GM23338 (cell line): Measurements from ENCODE around the gene WDR70. TPM values are rescaled to one million over a fixed set of nuclear protein-coding genes. Genes with fewer than 3 reads are reported as not detected.

ENCODE experiments used
- ATAC-seq: fragments of 200-7000 bp; cut with Tn5 transposase; 3 replicates; pipeline ENCODE4 v1.9.1; 2020
- DNase-seq: peaks from one replicate; pipeline ENCODE4 v3.0.0-alpha.2; 2015; ENCODE audit warnings: low spot score
- H2AFZ ChIP-seq: fragments of 200-600 bp; sonication (generic); 2 replicates; pipeline ENCODE4 v1.8.0; 2016; ENCODE audit warnings: antibody characterized with exemption, mild to moderate bottlenecking, moderate library complexity
- H3F3A ChIP-seq: fragments of 200-600 bp; sonication (generic); replicated peaks from 2 replicates; pipeline ENCODE4 v1.8.0; 2017; ENCODE audit warnings: antibody characterized with exemption, mixed run types, low read depth
- H3K27ac ChIP-seq: fragments of 200-600 bp; sonication (generic); 2 replicates; pipeline ENCODE4 v1.6.1; 2016; ENCODE audit warnings: low read depth
- H3K27me3 ChIP-seq: fragments of 200-600 bp; sonication (generic); 2 replicates; pipeline ENCODE4 v1.8.0; 2016; ENCODE audit warnings: mild to moderate bottlenecking, mixed run types, moderate library complexity; ENCODE audit not compliant: insufficient read depth
- H3K36me3 ChIP-seq: fragments of 200-600 bp; sonication (generic); 2 replicates; pipeline ENCODE4 v1.8.0; 2016; ENCODE audit warnings: mild to moderate bottlenecking; ENCODE audit not compliant: insufficient read depth
- H3K4me1 ChIP-seq: fragments of 200-600 bp; sonication (generic); 2 replicates; pipeline ENCODE4 v1.8.0; 2016; ENCODE audit warnings: mild to moderate bottlenecking, moderate library complexity; ENCODE audit not compliant: insufficient read depth
- H3K4me2 ChIP-seq: fragments of 200-600 bp; sonication (generic); 2 replicates; pipeline ENCODE4 v1.7.1; 2017; ENCODE audit warnings: mixed run types
- H3K4me3 ChIP-seq: fragments of 200-600 bp; sonication (generic); 2 replicates; pipeline ENCODE4 v1.6.1; 2016; ENCODE audit warnings: mixed run types
- H3K79me2 ChIP-seq: fragments of 200-600 bp; sonication (generic); replicated peaks from 2 replicates; pipeline ENCODE4 v1.8.0; 2017; ENCODE audit warnings: mild to moderate bottlenecking; ENCODE audit not compliant: insufficient read depth
- H3K9me2 ChIP-seq: fragments of 200-600 bp; sonication (generic); 2 replicates; pipeline ENCODE4 v1.8.0; 2017; ENCODE audit not compliant: insufficient read depth
- H4K20me1 ChIP-seq: fragments of 200-600 bp; sonication (generic); replicated peaks from 2 replicates; pipeline ENCODE4 v1.8.0; 2017; ENCODE audit warnings: mild to moderate bottlenecking; ENCODE audit not compliant: insufficient read depth
- H3K27ac Mint-ChIP-seq: 2 replicates; pipeline ENCODE4 v1.8.0; 2020; ENCODE audit warnings: inconsistent platforms, mild to moderate bottlenecking, moderate library complexity, mixed read lengths
- H3K27me3 Mint-ChIP-seq: 3 replicates; pipeline ENCODE4 v1.8.0; 2022; ENCODE audit warnings: low read depth, mild to moderate bottlenecking, moderate library complexity, mixed read lengths, inconsistent platforms; ENCODE audit not compliant: insufficient read depth, poor library complexity
- H3K36me3 Mint-ChIP-seq: 3 replicates; pipeline ENCODE4 v1.8.0; 2021; ENCODE audit warnings: low read depth, mild to moderate bottlenecking, inconsistent platforms, moderate library complexity, mixed read lengths
- H3K4me1 Mint-ChIP-seq: 3 replicates; pipeline ENCODE4 v1.8.0; 2020; ENCODE audit warnings: mild to moderate bottlenecking, inconsistent platforms, mixed read lengths
- H3K4me3 Mint-ChIP-seq: 3 replicates; pipeline ENCODE4 v1.8.0; 2021; ENCODE audit warnings: moderate library complexity, mild to moderate bottlenecking, inconsistent platforms, mixed read lengths
- H3K9me3 Mint-ChIP-seq: 3 replicates; pipeline ENCODE4 v1.8.0; 2020; ENCODE audit warnings: moderate library complexity, mild to moderate bottlenecking, inconsistent platforms, mixed read lengths
- CREB1 ChIP-seq: fragments of 250-450 bp; sonication (Bioruptor Pico); IDR thresholded peaks from 2 replicates; pipeline ENCODE4 v1.5.0; 2020; ENCODE audit warnings: low read depth, mild to moderate bottlenecking, moderate library complexity
- EZH2 ChIP-seq: fragments of 200-600 bp; sonication (generic); IDR thresholded peaks from one replicate; pipeline ENCODE4 v1.8.0; 2017; ENCODE audit warnings: antibody characterized with exemption, mild to moderate bottlenecking, low read depth; ENCODE audit not compliant: unreplicated experiment
- EZH2phosphoT487 ChIP-seq: fragments of 200-600 bp; sonication (generic); IDR thresholded peaks from one replicate; pipeline ENCODE4 v1.8.1; 2018; ENCODE audit warnings: antibody characterized with exemption; ENCODE audit not compliant: unreplicated experiment
- JUNB ChIP-seq: IDR thresholded peaks from one replicate; pipeline ENCODE4 v1.6.1; 2016; ENCODE audit warnings: antibody characterized with exemption; ENCODE audit not compliant: unreplicated experiment
- NANOG ChIP-seq: IDR thresholded peaks from 2 replicates; pipeline ENCODE4 v1.6.1; 2016; ENCODE audit warnings: antibody characterized with exemption, borderline replicate concordance
- POLR2AphosphoS5 ChIP-seq: IDR thresholded peaks from 2 replicates; pipeline ENCODE4 v1.6.1; 2016; ENCODE audit warnings: antibody characterized with exemption, low read depth
- STAT1 ChIP-seq: IDR thresholded peaks from one replicate; pipeline ENCODE4 v1.6.1; 2016; ENCODE audit warnings: antibody characterized with exemption; ENCODE audit not compliant: unreplicated experiment
- ZNF114 ChIP-seq: fragments of 250-450 bp; sonication (Bioruptor Pico); IDR thresholded peaks from 2 replicates; pipeline ENCODE4 v1.5.0; 2020; ENCODE audit warnings: mild to moderate bottlenecking, moderate library complexity
- ZNF331 ChIP-seq: fragments of 250-450 bp; sonication (Bioruptor Pico); IDR thresholded peaks from 2 replicates; pipeline ENCODE4 v1.5.0; 2020; ENCODE audit warnings: low read depth, mild to moderate bottlenecking, moderate library complexity
- polyA plus RNA-seq: library from polyadenylated mRNA; unstranded; fragments of >200 nt; fragmentation: Nextera tagmentation; extraction: Ambion mirVana; gene quantifications from 2 replicates; pipeline ENCODE4 v1.2.1, GENCODE V29; 2016
- total RNA-seq: library from RNA; depleted of rRNA; stranded (reverse); fragments of >200 nt; shearing (Covaris generic); gene quantifications from 2 replicates; pipeline ENCODE4 v1.2.3, GENCODE V29; 2014
- TF ChIP-seq, protein P1 (sequence below): IDR thresholded peaks from 2 replicates; pipeline ENCODE4 v1.6.1; 2016; ENCODE audit warnings: antibody characterized with exemption
- TF ChIP-seq, protein P2 (sequence below): IDR thresholded peaks from one replicate; pipeline ENCODE4 v1.6.1; 2018; ENCODE audit warnings: antibody characterized with exemption; ENCODE audit not compliant: unreplicated experiment
- TF ChIP-seq, protein P3 (sequence below), 2 experiments: fragments of 200-600 bp in 1 of 2; sonication (generic) in 1 of 2; conservative IDR thresholded peaks; 2 replicates each; pipeline versions ENCODE4 v1.5.1 to v1.6.1; 2016 to 2017; ENCODE audit warnings: antibody characterized with exemption in 2 of 2, low read depth in 2 of 2, mild to moderate bottlenecking in 2 of 2, moderate library complexity in 1 of 2
- TF ChIP-seq, protein P4 (sequence below): fragments of 250-450 bp; sonication (Bioruptor Pico); IDR thresholded peaks from 2 replicates; pipeline ENCODE4 v1.5.0; 2020; ENCODE audit warnings: mild to moderate bottlenecking, moderate library complexity

Gene WDR70
- total and polyA plus RNA-seq, 2 experiments from 2014 or later, result 34.9 to 86.7 TPM

DNA sequence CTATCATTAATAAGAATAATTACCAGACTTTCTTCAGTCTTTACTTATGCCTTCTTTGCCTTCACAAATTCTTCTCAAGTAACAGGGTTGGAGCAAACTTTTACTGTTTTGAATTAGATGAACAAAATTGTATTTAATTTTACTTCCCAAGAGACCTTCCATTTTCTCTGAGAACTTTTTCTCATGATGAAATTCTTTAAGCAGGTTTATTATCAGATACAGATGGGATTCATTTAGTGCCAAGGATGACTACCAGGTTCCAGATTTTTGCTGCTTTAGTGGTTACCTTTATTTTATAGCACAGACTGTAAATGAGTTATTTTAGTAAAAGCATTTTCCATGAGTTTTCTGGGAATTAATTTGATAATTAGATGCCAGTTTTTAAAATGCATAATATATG, 335.6 kb downstream of the WDR70 start:
- H3K27ac Mint-ChIP-seq, result no peak overlapping the region
- no peak overlapping the region for H2AFZ ChIP-seq

More for the DNA sequence above, 335.6 kb downstream of the WDR70 start:
- ATAC-seq (no peak), DNase-seq (no peak)
- Histone ChIP-seq H3K9me2 (no peaks in the 10 kb centered on the region), H3K27ac (no peak overlapping the region), H3K27me3 (no peaks in the 10 kb centered on the region), H3K36me3 (no peaks in the 10 kb centered on the region), H3K4me3 (no peak overlapping the region), H4K20me1 (no peaks in the 10 kb centered on the region), H3K4me1 (0 out of 2 replicates have a peak, but pooled peaks cover 4% of the 10 kb centered on the region), H3F3A (no peaks in the 10 kb centered on the region), H3K4me2 (no peak overlapping the region), H3K79me2 (no peaks in the 10 kb centered on the region)
- H3K4me3 Mint-ChIP-seq, result no peak overlapping the region
- TF ChIP-seq, protein P1, sequence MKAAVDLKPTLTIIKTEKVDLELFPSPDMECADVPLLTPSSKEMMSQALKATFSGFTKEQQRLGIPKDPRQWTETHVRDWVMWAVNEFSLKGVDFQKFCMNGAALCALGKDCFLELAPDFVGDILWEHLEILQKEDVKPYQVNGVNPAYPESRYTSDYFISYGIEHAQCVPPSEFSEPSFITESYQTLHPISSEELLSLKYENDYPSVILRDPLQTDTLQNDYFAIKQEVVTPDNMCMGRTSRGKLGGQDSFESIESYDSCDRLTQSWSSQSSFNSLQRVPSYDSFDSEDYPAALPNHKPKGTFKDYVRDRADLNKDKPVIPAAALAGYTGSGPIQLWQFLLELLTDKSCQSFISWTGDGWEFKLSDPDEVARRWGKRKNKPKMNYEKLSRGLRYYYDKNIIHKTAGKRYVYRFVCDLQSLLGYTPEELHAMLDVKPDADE, result no peak
- no peak for TF ChIP-seq STAT1
- TF ChIP-seq NANOG, result no peak
- TF ChIP-seq ZNF114 (CRISPR knock-in tag), result no peak
- TF ChIP-seq EZH2phosphoT487, result no peak
- no peak for TF ChIP-seq ZNF331
- TF ChIP-seq, protein P2, sequence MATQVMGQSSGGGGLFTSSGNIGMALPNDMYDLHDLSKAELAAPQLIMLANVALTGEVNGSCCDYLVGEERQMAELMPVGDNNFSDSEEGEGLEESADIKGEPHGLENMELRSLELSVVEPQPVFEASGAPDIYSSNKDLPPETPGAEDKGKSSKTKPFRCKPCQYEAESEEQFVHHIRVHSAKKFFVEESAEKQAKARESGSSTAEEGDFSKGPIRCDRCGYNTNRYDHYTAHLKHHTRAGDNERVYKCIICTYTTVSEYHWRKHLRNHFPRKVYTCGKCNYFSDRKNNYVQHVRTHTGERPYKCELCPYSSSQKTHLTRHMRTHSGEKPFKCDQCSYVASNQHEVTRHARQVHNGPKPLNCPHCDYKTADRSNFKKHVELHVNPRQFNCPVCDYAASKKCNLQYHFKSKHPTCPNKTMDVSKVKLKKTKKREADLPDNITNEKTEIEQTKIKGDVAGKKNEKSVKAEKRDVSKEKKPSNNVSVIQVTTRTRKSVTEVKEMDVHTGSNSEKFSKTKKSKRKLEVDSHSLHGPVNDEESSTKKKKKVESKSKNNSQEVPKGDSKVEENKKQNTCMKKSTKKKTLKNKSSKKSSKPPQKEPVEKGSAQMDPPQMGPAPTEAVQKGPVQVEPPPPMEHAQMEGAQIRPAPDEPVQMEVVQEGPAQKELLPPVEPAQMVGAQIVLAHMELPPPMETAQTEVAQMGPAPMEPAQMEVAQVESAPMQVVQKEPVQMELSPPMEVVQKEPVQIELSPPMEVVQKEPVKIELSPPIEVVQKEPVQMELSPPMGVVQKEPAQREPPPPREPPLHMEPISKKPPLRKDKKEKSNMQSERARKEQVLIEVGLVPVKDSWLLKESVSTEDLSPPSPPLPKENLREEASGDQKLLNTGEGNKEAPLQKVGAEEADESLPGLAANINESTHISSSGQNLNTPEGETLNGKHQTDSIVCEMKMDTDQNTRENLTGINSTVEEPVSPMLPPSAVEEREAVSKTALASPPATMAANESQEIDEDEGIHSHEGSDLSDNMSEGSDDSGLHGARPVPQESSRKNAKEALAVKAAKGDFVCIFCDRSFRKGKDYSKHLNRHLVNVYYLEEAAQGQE, result no peak
- TF ChIP-seq CREB1 (CRISPR knock-in tag), result no peak
- TF ChIP-seq, protein P3, sequence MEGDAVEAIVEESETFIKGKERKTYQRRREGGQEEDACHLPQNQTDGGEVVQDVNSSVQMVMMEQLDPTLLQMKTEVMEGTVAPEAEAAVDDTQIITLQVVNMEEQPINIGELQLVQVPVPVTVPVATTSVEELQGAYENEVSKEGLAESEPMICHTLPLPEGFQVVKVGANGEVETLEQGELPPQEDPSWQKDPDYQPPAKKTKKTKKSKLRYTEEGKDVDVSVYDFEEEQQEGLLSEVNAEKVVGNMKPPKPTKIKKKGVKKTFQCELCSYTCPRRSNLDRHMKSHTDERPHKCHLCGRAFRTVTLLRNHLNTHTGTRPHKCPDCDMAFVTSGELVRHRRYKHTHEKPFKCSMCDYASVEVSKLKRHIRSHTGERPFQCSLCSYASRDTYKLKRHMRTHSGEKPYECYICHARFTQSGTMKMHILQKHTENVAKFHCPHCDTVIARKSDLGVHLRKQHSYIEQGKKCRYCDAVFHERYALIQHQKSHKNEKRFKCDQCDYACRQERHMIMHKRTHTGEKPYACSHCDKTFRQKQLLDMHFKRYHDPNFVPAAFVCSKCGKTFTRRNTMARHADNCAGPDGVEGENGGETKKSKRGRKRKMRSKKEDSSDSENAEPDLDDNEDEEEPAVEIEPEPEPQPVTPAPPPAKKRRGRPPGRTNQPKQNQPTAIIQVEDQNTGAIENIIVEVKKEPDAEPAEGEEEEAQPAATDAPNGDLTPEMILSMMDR (conservative IDR thresholded peaks at IDR 0.05; ENCODE audit: low read depth in 2 of 2), result no peak
- TF ChIP-seq, protein P4, sequence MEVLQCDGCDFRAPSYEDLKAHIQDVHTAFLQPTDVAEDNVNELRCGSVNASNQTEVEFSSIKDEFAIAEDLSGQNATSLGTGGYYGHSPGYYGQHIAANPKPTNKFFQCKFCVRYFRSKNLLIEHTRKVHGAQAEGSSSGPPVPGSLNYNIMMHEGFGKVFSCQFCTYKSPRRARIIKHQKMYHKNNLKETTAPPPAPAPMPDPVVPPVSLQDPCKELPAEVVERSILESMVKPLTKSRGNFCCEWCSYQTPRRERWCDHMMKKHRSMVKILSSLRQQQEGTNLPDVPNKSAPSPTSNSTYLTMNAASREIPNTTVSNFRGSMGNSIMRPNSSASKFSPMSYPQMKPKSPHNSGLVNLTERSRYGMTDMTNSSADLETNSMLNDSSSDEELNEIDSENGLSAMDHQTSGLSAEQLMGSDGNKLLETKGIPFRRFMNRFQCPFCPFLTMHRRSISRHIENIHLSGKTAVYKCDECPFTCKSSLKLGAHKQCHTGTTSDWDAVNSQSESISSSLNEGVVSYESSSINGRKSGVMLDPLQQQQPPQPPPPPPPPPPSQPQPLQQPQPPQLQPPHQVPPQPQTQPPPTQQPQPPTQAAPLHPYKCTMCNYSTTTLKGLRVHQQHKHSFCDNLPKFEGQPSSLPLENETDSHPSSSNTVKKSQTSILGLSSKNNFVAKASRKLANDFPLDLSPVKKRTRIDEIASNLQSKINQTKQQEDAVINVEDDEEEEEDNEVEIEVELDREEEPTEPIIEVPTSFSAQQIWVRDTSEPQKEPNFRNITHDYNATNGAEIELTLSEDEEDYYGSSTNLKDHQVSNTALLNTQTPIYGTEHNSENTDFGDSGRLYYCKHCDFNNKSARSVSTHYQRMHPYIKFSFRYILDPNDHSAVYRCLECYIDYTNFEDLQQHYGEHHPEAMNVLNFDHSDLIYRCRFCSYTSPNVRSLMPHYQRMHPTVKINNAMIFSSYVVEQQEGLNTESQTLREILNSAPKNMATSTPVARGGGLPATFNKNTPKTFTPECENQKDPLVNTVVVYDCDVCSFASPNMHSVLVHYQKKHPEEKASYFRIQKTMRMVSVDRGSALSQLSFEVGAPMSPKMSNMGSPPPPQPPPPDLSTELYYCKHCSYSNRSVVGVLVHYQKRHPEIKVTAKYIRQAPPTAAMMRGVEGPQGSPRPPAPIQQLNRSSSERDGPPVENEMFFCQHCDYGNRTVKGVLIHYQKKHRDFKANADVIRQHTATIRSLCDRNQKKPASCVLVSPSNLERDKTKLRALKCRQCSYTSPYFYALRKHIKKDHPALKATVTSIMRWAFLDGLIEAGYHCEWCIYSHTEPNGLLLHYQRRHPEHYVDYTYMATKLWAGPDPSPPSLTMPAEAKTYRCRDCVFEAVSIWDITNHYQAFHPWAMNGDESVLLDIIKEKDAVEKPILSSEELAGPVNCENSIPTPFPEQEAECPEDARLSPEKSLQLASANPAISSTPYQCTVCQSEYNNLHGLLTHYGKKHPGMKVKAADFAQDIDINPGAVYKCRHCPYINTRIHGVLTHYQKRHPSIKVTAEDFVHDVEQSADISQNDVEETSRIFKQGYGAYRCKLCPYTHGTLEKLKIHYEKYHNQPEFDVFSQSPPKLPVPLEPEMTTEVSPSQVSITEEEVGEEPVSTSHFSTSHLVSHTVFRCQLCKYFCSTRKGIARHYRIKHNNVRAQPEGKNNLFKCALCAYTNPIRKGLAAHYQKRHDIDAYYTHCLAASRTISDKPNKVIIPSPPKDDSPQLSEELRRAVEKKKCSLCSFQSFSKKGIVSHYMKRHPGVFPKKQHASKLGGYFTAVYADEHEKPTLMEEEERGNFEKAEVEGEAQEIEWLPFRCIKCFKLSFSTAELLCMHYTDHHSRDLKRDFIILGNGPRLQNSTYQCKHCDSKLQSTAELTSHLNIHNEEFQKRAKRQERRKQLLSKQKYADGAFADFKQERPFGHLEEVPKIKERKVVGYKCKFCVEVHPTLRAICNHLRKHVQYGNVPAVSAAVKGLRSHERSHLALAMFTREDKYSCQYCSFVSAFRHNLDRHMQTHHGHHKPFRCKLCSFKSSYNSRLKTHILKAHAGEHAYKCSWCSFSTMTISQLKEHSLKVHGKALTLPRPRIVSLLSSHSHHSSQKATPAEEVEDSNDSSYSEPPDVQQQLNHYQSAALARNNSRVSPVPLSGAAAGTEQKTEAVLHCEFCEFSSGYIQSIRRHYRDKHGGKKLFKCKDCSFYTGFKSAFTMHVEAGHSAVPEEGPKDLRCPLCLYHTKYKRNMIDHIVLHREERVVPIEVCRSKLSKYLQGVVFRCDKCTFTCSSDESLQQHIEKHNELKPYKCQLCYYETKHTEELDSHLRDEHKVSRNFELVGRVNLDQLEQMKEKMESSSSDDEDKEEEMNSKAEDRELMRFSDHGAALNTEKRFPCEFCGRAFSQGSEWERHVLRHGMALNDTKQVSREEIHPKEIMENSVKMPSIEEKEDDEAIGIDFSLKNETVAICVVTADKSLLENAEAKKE, result no peak
- TF ChIP-seq EZH2, result no peak
- no peak for TF ChIP-seq POLR2AphosphoS5
- TF ChIP-seq JUNB, result no peak
- peaks cover 7% of the 10 kb centered on the region for H3K4me1 Mint-ChIP-seq
- no peaks in the 10 kb centered on the region for H3K36me3 Mint-ChIP-seq
- no peaks in the 10 kb centered on the region for H3K9me3 Mint-ChIP-seq
- H3K27me3 Mint-ChIP-seq, result peaks cover 2% of the 10 kb centered on the region
